Activated CD8-positive, alpha-beta T cell treated with anti-CD3 and anti-CD28 coated beads, Interleukin-2, amount 10 ng/mL, durations not matched to agents 7 days and 5 days (primary cell): ENCODE data around the gene UBP1. TPM values are rescaled to one million over a fixed set of nuclear protein-coding genes. Genes with fewer than 3 reads are reported as not detected.
"Not testable (repeated sequence)": the region's sequence is repeated elsewhere in the genome, so short reads cannot be mapped to it uniquely, and the experiment has no call there.

Experiments
- ATAC-seq: fragments of 150-1000 bp; cut with Tn5 transposase; one replicate; pipeline ENCODE4 v1.10.0; 2021; ENCODE audit warnings: moderate library complexity
- CTCF ChIA-PET: fragments of 350-600 bp; sonication (Branson Sonifier 250); formaldehyde crosslinking; loops from one replicate; lab custom pipeline; 2021; ENCODE audit warnings: antibody characterized with exemption; lab: Charles Lee
- POLR2A ChIA-PET: fragments of 350-600 bp; sonication (Branson Sonifier 250); formaldehyde crosslinking; loops from one replicate; lab custom pipeline; 2021; ENCODE audit warnings: antibody characterized with exemption; lab: Charles Lee
- DNase-seq: peaks from one replicate; pipeline ENCODE4 v3.0.0-alpha.2; 2020
- H3K27ac Mint-ChIP-seq: one replicate; pipeline ENCODE4 v1.8.0; 2021; ENCODE audit warnings: mild to moderate bottlenecking, mixed read lengths
- H3K27me3 Mint-ChIP-seq: one replicate; pipeline ENCODE4 v1.8.0; 2021; ENCODE audit warnings: low read depth, mixed read lengths
- H3K36me3 Mint-ChIP-seq: one replicate; pipeline ENCODE4 v1.8.0; 2021; ENCODE audit warnings: low read depth, mixed read lengths
- H3K4me1 Mint-ChIP-seq: one replicate; pipeline ENCODE4 v1.8.0; 2021; ENCODE audit warnings: low read depth, mixed read lengths
- H3K4me3 Mint-ChIP-seq: one replicate; pipeline ENCODE4 v1.8.0; 2021; ENCODE audit warnings: mild to moderate bottlenecking, mixed read lengths
- H3K9me3 Mint-ChIP-seq: one replicate; pipeline ENCODE4 v1.8.0; 2022; ENCODE audit warnings: mixed read lengths; ENCODE audit not compliant: insufficient read depth
- total RNA-seq, 2 experiments: library from RNA; stranded (reverse); gene quantifications; one replicate each; pipeline ENCODE4 v1.2.3, GENCODE V29; 2021

Gene UBP1
- total RNA-seq, 2 experiments from 2014 or later, result 61.9 to 64.6 TPM

GRCh38 chr3:33453331-33453761 is 13.1 kb upstream of the UBP1 start:
- Mint-ChIP-seq H3K4me1 (peaks cover 3% of the 10 kb centered on the region), H3K4me3 (no peak overlapping the region), H3K27ac (no peak overlapping the region), H3K9me3 (peaks cover 6% of the 10 kb centered on the region), H3K36me3 (peaks cover 11% of the 10 kb centered on the region), H3K27me3 (no peaks in the 10 kb centered on the region)
- DNase-seq (no peak), ATAC-seq (no peak)
- POLR2A ChIA-PET, result no interaction called here
- CTCF ChIA-PET, result no interaction called here

DNA sequence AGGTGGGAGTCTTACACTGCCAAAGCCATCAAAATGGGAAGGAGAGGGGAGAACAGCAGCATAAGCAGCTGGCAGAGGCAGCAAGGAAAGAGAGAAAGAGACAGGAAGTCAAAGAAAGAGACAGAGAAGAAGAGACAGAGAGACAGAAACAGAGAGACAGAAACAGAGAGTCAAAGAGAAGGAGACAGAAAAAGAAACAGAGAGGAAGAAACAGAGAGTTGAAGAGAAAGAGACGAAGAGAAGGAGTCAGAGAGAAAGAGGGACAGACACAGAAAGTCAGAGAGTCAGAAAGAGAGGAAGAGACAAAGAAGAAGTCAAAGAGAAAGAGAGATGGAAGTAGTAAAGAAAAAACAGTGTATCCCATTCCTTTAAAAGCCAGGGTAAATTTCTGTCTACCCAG is 11.8 kb upstream of the UBP1 start:
- H3K4me1 Mint-ChIP-seq, DNase-seq, H3K4me3 Mint-ChIP-seq, POLR2A ChIA-PET, H3K9me3 Mint-ChIP-seq, CTCF ChIA-PET, ATAC-seq, H3K27me3 Mint-ChIP-seq: not testable (repeated sequence)
- H3K36me3 Mint-ChIP-seq, result peaks cover 11% of the 10 kb centered on the region
- H3K27ac Mint-ChIP-seq, result peak overlapping the region; percentile 20

- DNase-seq, result no peak
- ATAC-seq, result no peak
- Mint-ChIP-seq H3K27ac (no peak overlapping the region), H3K4me1 (peaks cover 14% of the 10 kb centered on the region), H3K27me3 (no peaks in the 10 kb centered on the region), H3K4me3 (no peak overlapping the region), H3K9me3 (no peaks in the 10 kb centered on the region), H3K36me3 (peaks cover 2% of the 10 kb centered on the region)
- POLR2A ChIA-PET, result no interaction called here
- CTCF ChIA-PET, result no interaction called here
Measured at GRCh38 chr3:33447958-33448357, 7.8 kb upstream of the UBP1 start.

GRCh38 chr3:33447256-33447625 is 7.0 kb upstream of the UBP1 start:
- DNase-seq, POLR2A ChIA-PET: not testable (repeated sequence)

GRCh38 chr3:33442190-33442589 is 2.0 kb upstream of the UBP1 start:
- ChIA-PET CTCF (interaction anchor here (0.8 to 1.3 kb wide), 3 partner anchors 70 to 357 kb away, joined by 3 read pairs; no protein-coding TSS in a partner anchor), POLR2A (interaction anchor here (5.2 kb wide), 1 partner anchor 13 kb away, joined by 35 read pairs; no protein-coding TSS in a partner anchor)
- no peaks in the 10 kb centered on the region for H3K9me3 Mint-ChIP-seq
- no peaks in the 10 kb centered on the region for H3K27me3 Mint-ChIP-seq
- no peak for ATAC-seq
- H3K36me3 Mint-ChIP-seq, result peaks cover 2% of the 10 kb centered on the region
- DNase-seq, result no peak
- peak overlapping the region; percentile 100 for H3K27ac Mint-ChIP-seq
- H3K4me1 Mint-ChIP-seq, result peaks cover 42% of the 10 kb centered on the region
- peak overlapping the region; percentile 99 for H3K4me3 Mint-ChIP-seq

More at GRCh38 chr3:33447256-33447625, 7.0 kb upstream of the UBP1 start:
- H3K27me3 Mint-ChIP-seq, H3K36me3 Mint-ChIP-seq, H3K9me3 Mint-ChIP-seq, H3K27ac Mint-ChIP-seq, CTCF ChIA-PET, ATAC-seq: not testable (repeated sequence)
- H3K4me1 Mint-ChIP-seq, result peaks cover 15% of the 10 kb centered on the region
- H3K4me3 Mint-ChIP-seq, result peak overlapping the region; percentile 77

- H3K9me3 Mint-ChIP-seq, result no peaks in the 10 kb centered on the region
- DNase-seq (no peak), ATAC-seq (peak; percentile 11)
- CTCF ChIA-PET, result interaction anchor here (0.9 to 1.3 kb wide), 4 partner anchors 55 to 358 kb away, joined by 3 to 4 read pairs (median 3); no protein-coding TSS in a partner anchor
- H3K27ac Mint-ChIP-seq, result peak overlapping the region; percentile 100
- peak overlapping the region; percentile 99 for H3K4me3 Mint-ChIP-seq
- H3K27me3 Mint-ChIP-seq, result no peaks in the 10 kb centered on the region
- H3K4me1 Mint-ChIP-seq, result peaks cover 42% of the 10 kb centered on the region
- peaks cover 7% of the 10 kb centered on the region for H3K36me3 Mint-ChIP-seq
- POLR2A ChIA-PET, result interaction anchor here (0.6 to 5.2 kb wide), 10 partner anchors 8 to 756 kb away, joined by 3 to 35 read pairs (median 4); partner anchors contain the start of genes CNOT10 and PDCD6IP
Measured at GRCh38 chr3:33441225-33441976, 1.2 kb upstream of the UBP1 start.

DNA sequence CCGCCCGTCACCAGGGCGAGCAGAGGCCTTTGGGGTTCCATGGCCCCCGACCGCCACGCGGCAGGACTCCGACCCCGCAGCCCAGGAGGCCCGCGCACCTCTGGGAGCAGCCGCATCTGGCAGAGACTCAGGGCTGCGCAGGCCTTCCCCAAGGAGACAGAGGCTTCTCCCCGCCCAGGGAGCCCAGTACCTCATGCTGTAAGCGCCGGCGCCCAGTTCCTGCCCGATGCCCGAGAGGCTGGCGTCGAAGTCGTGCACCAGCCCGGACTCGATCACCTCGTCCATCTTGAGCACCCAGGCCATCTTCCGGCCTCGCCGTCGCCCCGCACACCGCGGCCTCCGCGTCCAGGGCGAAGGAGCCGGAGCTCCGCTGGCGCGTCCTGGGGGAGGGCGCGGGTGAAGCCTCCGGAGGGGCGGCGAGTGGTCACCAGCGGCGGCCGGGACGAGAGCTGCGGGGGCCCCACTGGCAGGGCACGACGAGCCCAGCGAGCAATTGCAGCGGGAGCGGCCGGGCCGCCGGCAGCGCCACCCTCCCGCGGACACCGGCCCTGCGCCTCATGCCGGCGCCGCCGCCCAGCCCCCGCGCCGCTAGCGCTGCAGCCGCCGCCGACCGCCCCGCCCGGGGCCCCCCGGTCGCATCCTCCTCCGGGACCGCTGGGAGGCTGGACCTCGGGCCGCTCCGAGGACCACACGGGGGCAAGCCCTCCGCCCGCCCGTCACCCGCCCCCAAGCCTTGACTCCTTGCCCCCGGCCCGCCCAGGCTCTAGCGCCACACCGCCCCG is 468 bp downstream of the UBP1 start:
- H3K27ac Mint-ChIP-seq, result peak overlapping the region; percentile 100
- ChIA-PET CTCF (interaction anchor here (1.0 to 1.3 kb wide), 2 partner anchors 197 to 493 kb away, joined by 3 read pairs; no protein-coding TSS in a partner anchor), POLR2A (interaction anchor here (1.0 to 5.2 kb wide), 6 partner anchors 11 to 359 kb away, joined by 3 to 35 read pairs (median 6); partner anchors contain the start of genes CLASP2 and PDCD6IP)
- H3K4me3 Mint-ChIP-seq, result peak overlapping the region; percentile 99
- H3K9me3 Mint-ChIP-seq, result no peaks in the 10 kb centered on the region
- H3K4me1 Mint-ChIP-seq, result peaks cover 49% of the 10 kb centered on the region
- H3K36me3 Mint-ChIP-seq, result peaks cover 10% of the 10 kb centered on the region
- H3K27me3 Mint-ChIP-seq, result no peaks in the 10 kb centered on the region
- ATAC-seq, result peak; percentile 2
- peak; percentile 66 for DNase-seq

DNA sequence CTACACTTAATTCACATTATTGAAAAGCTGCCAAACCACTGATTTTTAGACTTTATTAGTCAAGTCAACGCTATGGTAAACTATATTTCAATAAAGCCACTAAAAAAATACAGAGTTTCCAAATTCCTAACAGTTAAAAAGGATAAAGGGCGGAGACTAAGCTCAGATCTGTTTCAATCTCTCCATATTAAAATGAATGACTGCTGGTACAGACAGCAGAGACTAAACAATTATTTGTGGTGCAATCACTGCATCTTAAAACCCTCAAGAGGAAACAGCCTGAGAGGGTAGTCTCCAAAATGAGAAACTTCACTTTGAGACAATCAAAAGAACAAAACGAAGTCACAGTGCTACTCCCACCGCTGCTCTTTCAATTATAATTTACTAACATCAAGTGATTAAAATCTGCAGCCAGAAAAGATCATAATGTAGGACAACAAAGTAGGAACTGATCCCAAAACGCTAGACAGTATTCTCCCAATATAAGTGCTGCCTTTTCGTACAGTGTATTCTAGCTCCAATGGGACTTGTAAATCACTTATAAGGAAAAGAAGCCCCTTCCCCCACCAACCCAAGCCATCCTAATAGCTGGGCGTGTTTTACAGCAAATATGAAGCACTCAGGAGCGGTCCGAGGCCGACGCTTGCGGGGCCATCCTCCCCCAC is 1.2 kb downstream of the UBP1 start:
- Mint-ChIP-seq H3K36me3 (peaks cover 10% of the 10 kb centered on the region), H3K27me3 (no peaks in the 10 kb centered on the region), H3K9me3 (no peaks in the 10 kb centered on the region), H3K4me1 (peaks cover 49% of the 10 kb centered on the region), H3K4me3 (peak overlapping the region; percentile 82), H3K27ac (peak overlapping the region; percentile 83)
- ATAC-seq (no peak), DNase-seq (no peak)
- POLR2A ChIA-PET, result interaction anchor here (0.7 to 5.2 kb wide), 7 partner anchors 10 to 360 kb away, joined by 3 to 35 read pairs (median 5); partner anchors contain the start of genes CLASP2 and PDCD6IP
- CTCF ChIA-PET, result interaction anchor here (1.1 to 2.1 kb wide), 5 partner anchors 10 to 198 kb away, joined by 3 to 11 read pairs (median 4); no protein-coding TSS in a partner anchor

DNA sequence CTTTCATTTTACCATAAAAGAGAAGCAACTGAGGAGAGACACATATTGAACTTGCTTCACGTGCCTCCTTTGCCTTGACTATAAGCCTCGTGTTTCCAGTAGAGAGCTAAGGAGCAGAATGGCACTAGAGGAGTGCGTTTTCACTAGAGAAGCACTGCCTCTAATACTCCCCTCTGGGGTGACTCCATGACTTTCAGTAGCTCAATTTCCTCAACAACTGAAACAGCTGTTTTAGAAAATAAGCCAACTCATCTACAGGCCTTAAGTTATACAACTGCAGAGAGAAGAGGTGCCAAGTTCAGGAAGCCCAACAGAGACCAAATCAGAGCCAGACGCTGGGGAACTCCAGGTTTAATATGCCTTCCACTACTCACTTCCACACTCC is 1.9 kb downstream of the UBP1 start:
- Mint-ChIP-seq H3K4me1 (peaks cover 54% of the 10 kb centered on the region), H3K36me3 (peaks cover 12% of the 10 kb centered on the region), H3K9me3 (no peaks in the 10 kb centered on the region), H3K27ac (peak overlapping the region; percentile 83), H3K27me3 (no peaks in the 10 kb centered on the region), H3K4me3 (peak overlapping the region; percentile 82)
- no peak for DNase-seq
- ATAC-seq, result no peak
- POLR2A ChIA-PET, result interaction anchor here (0.7 to 5.2 kb wide), 5 partner anchors 9 to 361 kb away, joined by 3 to 35 read pairs (median 3); no protein-coding TSS in a partner anchor
- CTCF ChIA-PET, result interaction anchor here (0.9 to 2.1 kb wide), 7 partner anchors 8 to 306 kb away, joined by 3 to 11 read pairs (median 3); no protein-coding TSS in a partner anchor

- Mint-ChIP-seq H3K4me1 (peaks cover 56% of the 10 kb centered on the region), H3K4me3 (peak overlapping the region; percentile 82), H3K9me3 (no peaks in the 10 kb centered on the region), H3K27ac (no peak overlapping the region), H3K27me3 (no peaks in the 10 kb centered on the region), H3K36me3 (peaks cover 12% of the 10 kb centered on the region)
- DNase-seq, result no peak
- ChIA-PET POLR2A (interaction anchor here (1.1 to 5.2 kb wide), 3 partner anchors 9 to 361 kb away, joined by 3 to 35 read pairs (median 5); no protein-coding TSS in a partner anchor), CTCF (interaction anchor here (0.9 to 2.6 kb wide), 8 partner anchors 8 to 349 kb away, joined by 3 to 11 read pairs (median 4); no protein-coding TSS in a partner anchor)
- no peak for ATAC-seq
Measured at GRCh38 chr3:33437556-33438283, 2.5 kb downstream of the UBP1 start.
